Measurements from ENCODE around the gene PITRM1. TPM values are rescaled to one million over a fixed set of nuclear protein-coding genes. Genes with fewer than 3 reads are reported as not detected.

PITRM1 gene
- total RNA-seq, 6 donors from 2014 or later: 63.4 to 216 (median 77.5) TPM

GRCh38 chr10:3111621-3112163, 60.9 kb downstream of the PITRM1 start:
- no peak overlapping the region for H3K27ac ChIP-seq

GRCh38 chr10:3110782-3111620, 61.6 kb downstream of the PITRM1 start:
- Histone ChIP-seq H3K27me3 (no peaks in the 10 kb centered on the region), H3K4me3 (no peak overlapping the region), H3K36me3 (peaks cover 0 to 26% (median 15%) of the 10 kb centered on the region in 4 donors), H3K4me1 (peaks cover 0 to 2% (median 0%) of the 10 kb centered on the region in 4 donors), H3K9me3 (no peaks in the 10 kb centered on the region), H3K27ac (no peak overlapping the region)
- 88 to 94% methylated on average over 7 to 9 of the region's 9 CpGs for WGBS, 2 donors
- no peak for ATAC-seq (ENCODE audit: low FRiP score in 2 of 2)
- TF ChIP-seq POLR2A (IDR thresholded peaks at IDR 0.05) (no peak), CTCF (IDR thresholded peaks at IDR 0.05) (no peak), EP300 (IDR thresholded peaks at IDR 0.05) (no peak), POLR2AphosphoS5 (IDR thresholded peaks at IDR 0.05) (no peak)
- DNase-seq: no peak

More at GRCh38 chr10:3111621-3112163, 60.9 kb downstream of the PITRM1 start:
- peaks cover 0 to 26% (median 15%) of the 10 kb centered on the region in 4 donors for H3K36me3 ChIP-seq
- ATAC-seq (ENCODE audit: low FRiP score in 2 of 2) (no peak), DNase-seq (no peak)
- H3K9me3 ChIP-seq: no peaks in the 10 kb centered on the region
- TF ChIP-seq POLR2AphosphoS5 (IDR thresholded peaks at IDR 0.05): no peak
- TF ChIP-seq POLR2A (IDR thresholded peaks at IDR 0.05): no peak
- TF ChIP-seq EP300 (IDR thresholded peaks at IDR 0.05): no peak
- no peak for TF ChIP-seq CTCF (IDR thresholded peaks at IDR 0.05)
- no peak overlapping the region for H3K4me3 ChIP-seq
- H3K27me3 ChIP-seq: no peaks in the 10 kb centered on the region
- 66 to 70% methylated on average over 10 to 15 of the region's 15 CpGs for WGBS, 2 donors
- H3K4me1 ChIP-seq: peaks cover 0 to 2% (median 0%) of the 10 kb centered on the region in 4 donors

- TF ChIP-seq POLR2AphosphoS5 (IDR thresholded peaks at IDR 0.05) (no peak), CTCF (IDR thresholded peaks at IDR 0.05) (no peak), EP300 (IDR thresholded peaks at IDR 0.05) (no peak), POLR2A (IDR thresholded peaks at IDR 0.05) (no peak)
- DNase-seq (no peak), ATAC-seq (ENCODE audit: low FRiP score in 2 of 2) (no peak)
- WGBS, 2 donors: 92 to 97% methylated on average over 12 of the region's 12 CpGs
- Histone ChIP-seq H3K4me1 (peaks cover 0 to 2% (median 0%) of the 10 kb centered on the region in 4 donors), H3K9me3 (no peaks in the 10 kb centered on the region), H3K27me3 (no peaks in the 10 kb centered on the region), H3K27ac (no peak overlapping the region), H3K4me3 (no peak overlapping the region), H3K36me3 (peaks cover 0 to 26% (median 12%) of the 10 kb centered on the region in 4 donors)
These were observed 62.9 kb downstream of the PITRM1 start for GRCh38 chr10:3109633-3110032.

- no peak overlapping the region for H3K4me3 ChIP-seq
- DNase-seq: no peak
- no peak overlapping the region for H3K27ac ChIP-seq
- H3K4me1 ChIP-seq: peaks cover 0 to 2% (median 0%) of the 10 kb centered on the region in 4 donors
- 96% methylated on average over 21 of the region's 21 CpGs for WGBS, 2 donors
- no peaks in the 10 kb centered on the region for H3K27me3 ChIP-seq
- TF ChIP-seq CTCF (IDR thresholded peaks at IDR 0.05) (no peak), EP300 (IDR thresholded peaks at IDR 0.05) (no peak), POLR2AphosphoS5 (IDR thresholded peaks at IDR 0.05) (no peak), POLR2A (IDR thresholded peaks at IDR 0.05) (no peak)
- no peaks in the 10 kb centered on the region for H3K9me3 ChIP-seq
- peaks cover 0 to 26% (median 12%) of the 10 kb centered on the region in 4 donors for H3K36me3 ChIP-seq
- no peak for ATAC-seq (ENCODE audit: low FRiP score in 2 of 2)
These were observed 63.4 kb downstream of the PITRM1 start for GRCh38 chr10:3109196-3109595.

Data from upper lobe of left lung (tissue), 6 donors.